AG04450 (cell line): ENCODE results near the gene RNMT. TPM values are rescaled to one million over a fixed set of nuclear protein-coding genes. Genes with fewer than 3 reads are reported as not detected.
"Not testable (repeated sequence)": the region's sequence is repeated elsewhere in the genome, so short reads cannot be mapped to it uniquely, and the experiment has no call there.

Experiments used
- CTCF ChIA-PET: fragments of 300-600, 350-600 bp; formaldehyde crosslinking; extraction: SDS; loops from one replicate; lab custom pipeline; 2022; ENCODE audit warnings: antibody characterized with exemption, inconsistent platforms; lab: Charles Lee
- POLR2A ChIA-PET: fragments of 350-600 bp; formaldehyde crosslinking; extraction: SDS; loops from one replicate; lab custom pipeline; 2021; ENCODE audit warnings: antibody characterized with exemption, inconsistent platforms; lab: Yijun Ruan, JAX
- DNase-seq: peaks from one replicate; pipeline ENCODE4 v3.0.0-alpha.2; 2011; ENCODE audit warnings: low read depth, low spot score
- H3K27ac ChIP-seq: one replicate; pipeline ENCODE4 v1.5.1; 2012; ENCODE audit warnings: low read depth, low read length, control low read depth
- H3K27me3 ChIP-seq: one replicate; pipeline ENCODE4 v1.6.0; 2012; ENCODE audit warnings: low read length; ENCODE audit not compliant: control insufficient read depth, insufficient read depth
- H3K4me3 ChIP-seq: 2 replicates; pipeline ENCODE4 v1.5.1; 2011; ENCODE audit warnings: mild to moderate bottlenecking, low read depth, low read length, control low read depth
- H3K9me3 ChIP-seq: 2 replicates; pipeline ENCODE4 v1.5.1; 2012; ENCODE audit warnings: low read length; ENCODE audit not compliant: control insufficient read depth, insufficient read depth
- CTCF ChIP-seq: IDR thresholded peaks from 2 replicates; pipeline ENCODE4 v1.5.1; 2011; ENCODE audit warnings: low read depth, low read length, control low read depth, inconsistent platforms
- polyA minus RNA-seq: library from RNA; depleted of rRNA, polyadenylated mRNA; stranded (reverse); fragments of >200 nt; gene quantifications from 2 replicates; pipeline ENCODE4 v1.2.3, GENCODE V29; 2011; rRNA and poly(A)+ RNA removed
- polyA plus RNA-seq: library from polyadenylated mRNA; depleted of rRNA; stranded (reverse); fragments of >200 nt; gene quantifications from 2 replicates; pipeline ENCODE4 v1.2.3, GENCODE V29; 2011; rRNA removed

Gene RNMT
- polyA plus RNA-seq (20.2 and 23.5 TPM in 2 replicates), polyA minus RNA-seq (9.5 and 13.1 TPM in 2 replicates)

GRCh38 chr18:13726232-13726971 lies at the start of gene RNMT, which contains the start of gene FAM210A:
Gene RNMT (plus strand): TSS chr18:13726673. CDS start chr18:13731518, 4,845 bp downstream.
Gene FAM210A (minus strand): TSS chr18:13726558. CDS start chr18:13682077, 44,481 bp downstream.
- no peak for TF ChIP-seq CTCF
- Histone ChIP-seq H3K9me3 (no peaks in the 10 kb centered on the region), H3K27ac (peak within 1 kb of the TSS; percentile 96), H3K4me3 (peak within 1 kb of the TSS; percentile 92), H3K27me3 (no peaks in the 10 kb centered on the region)
- ChIA-PET CTCF (interaction anchor here (0.7 to 1.2 kb wide), 2 partner anchors 87 to 168 kb away, joined by 3 to 5 read pairs; no protein-coding TSS in a partner anchor), POLR2A (interaction anchor here (0.6 to 0.7 kb wide), 2 partner anchors 40 to 79 kb away, joined by 3 to 4 read pairs; no protein-coding TSS in a partner anchor)
- peak; percentile 90 for DNase-seq

GRCh38 chr18:13677350-13677749 lies 49.1 kb upstream of the RNMT start:
- H3K9me3 ChIP-seq, DNase-seq, H3K4me3 ChIP-seq, H3K27me3 ChIP-seq, POLR2A ChIA-PET, H3K27ac ChIP-seq, CTCF ChIA-PET: not testable (repeated sequence)

GRCh38 chr18:13680612-13681011 lies 45.9 kb upstream of the RNMT start:
- peak; percentile 39 for TF ChIP-seq CTCF
- H3K9me3 ChIP-seq, result peaks cover 7% of the 10 kb centered on the region
- no peaks in the 10 kb centered on the region for H3K27me3 ChIP-seq
- H3K27ac ChIP-seq, result no peak overlapping the region
- no peak overlapping the region for H3K4me3 ChIP-seq
- POLR2A ChIA-PET, result no interaction called here
- CTCF ChIA-PET, result interaction anchor here (1.1 kb wide), 1 partner anchor 10 kb away, joined by 3 read pairs; no protein-coding TSS in a partner anchor
- no peak for DNase-seq

GRCh38 chr18:13681701-13682100 lies 44.8 kb upstream of the RNMT start:
- POLR2A ChIA-PET, result no interaction called here
- TF ChIP-seq CTCF, result no peak
- H3K9me3 ChIP-seq, result peaks cover 6% of the 10 kb centered on the region
- DNase-seq, result no peak
- no peaks in the 10 kb centered on the region for H3K27me3 ChIP-seq
- CTCF ChIA-PET, result no interaction called here
- no peak overlapping the region for H3K27ac ChIP-seq
- no peak overlapping the region for H3K4me3 ChIP-seq

- H3K4me3 ChIP-seq, result no peak overlapping the region
- no peaks in the 10 kb centered on the region for H3K27me3 ChIP-seq
- TF ChIP-seq CTCF, result no peak
- ChIA-PET POLR2A (no interaction called here), CTCF (no interaction called here)
- peaks cover 5% of the 10 kb centered on the region; the same call in 1 of the 2 replicates for H3K9me3 ChIP-seq
- DNase-seq, result no peak
- H3K27ac ChIP-seq, result no peak overlapping the region
These were observed 41.9 kb upstream of the RNMT start for GRCh38 chr18:13684546-13684945.
